Glutamatergic neuron (in vitro differentiated cells): ENCODE data around the gene ETV2. TPM values are rescaled to one million over a fixed set of nuclear protein-coding genes. Genes with fewer than 3 reads are reported as not detected.
A peak's percentile ranks its signal among the peaks of the same experiment; 100 is the strongest.

Experiments
- DNase-seq: peaks from one replicate; pipeline ENCODE4 v3.0.0; 2022
- H3K27ac Mint-ChIP-seq: one replicate; pipeline ENCODE4 v1.8.0; 2020; ENCODE audit warnings: mild to moderate bottlenecking, mixed read lengths, inconsistent platforms; ENCODE audit not compliant: unreplicated experiment
- H3K27me3 Mint-ChIP-seq: one replicate; pipeline ENCODE4 v1.8.0; 2020; ENCODE audit warnings: mild to moderate bottlenecking, moderate library complexity, mixed read lengths, inconsistent platforms; ENCODE audit not compliant: unreplicated experiment
- H3K36me3 Mint-ChIP-seq: one replicate; pipeline ENCODE4 v1.8.0; 2020; ENCODE audit warnings: mild to moderate bottlenecking, mixed read lengths, inconsistent platforms; ENCODE audit not compliant: unreplicated experiment
- H3K4me1 Mint-ChIP-seq: one replicate; pipeline ENCODE4 v1.8.0; 2020; ENCODE audit warnings: mild to moderate bottlenecking, low read depth, mixed read lengths, inconsistent platforms; ENCODE audit not compliant: unreplicated experiment
- H3K4me3 Mint-ChIP-seq: one replicate; pipeline ENCODE4 v1.8.0; 2020; ENCODE audit warnings: mild to moderate bottlenecking, mixed read lengths, inconsistent platforms; ENCODE audit not compliant: unreplicated experiment
- H3K9me3 Mint-ChIP-seq: one replicate; pipeline ENCODE4 v1.8.0; 2020; ENCODE audit warnings: mild to moderate bottlenecking, moderate library complexity, mixed read lengths, inconsistent platforms; ENCODE audit not compliant: unreplicated experiment
- total RNA-seq: library from RNA; stranded (reverse); fragmentation: NEBNext Ultra II Directional; extraction: Animal tissue kit (Norgen Biotek cat#: 25700); gene quantifications from one replicate; pipeline ENCODE4 v1.2.1, GENCODE V29; 2021; ENCODE audit not compliant: unreplicated experiment
- TF ChIP-seq, protein P1 (sequence below): fragments of 200-600 bp; sonication (generic); IDR thresholded peaks from one replicate; pipeline ENCODE4 v1.5.0; 2021; ENCODE audit not compliant: partially characterized antibody, unreplicated experiment

Gene ETV2
- total RNA-seq, 1 donor from 2014 or later, result 1.3 TPM

DNA sequence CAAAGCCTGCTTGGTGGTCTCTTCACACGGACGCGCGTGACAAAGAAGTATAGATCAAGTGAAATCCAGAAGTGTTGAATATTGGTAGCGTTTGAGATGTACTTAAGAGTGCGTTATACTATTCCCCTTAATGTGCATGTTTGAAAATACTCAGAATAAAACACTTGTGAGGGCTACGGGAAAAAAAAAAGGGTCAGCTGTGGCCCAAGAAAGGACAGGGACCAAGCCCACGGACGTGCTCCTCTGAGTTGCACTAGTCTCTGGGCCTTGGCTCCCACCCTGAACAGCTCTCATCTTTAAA is 13.3 kb upstream of the ETV2 start:
- Mint-ChIP-seq H3K9me3 (peaks cover 7% of the 10 kb centered on the region), H3K27me3 (peaks cover 9% of the 10 kb centered on the region), H3K27ac (peak overlapping the region; percentile 52), H3K4me1 (peaks cover 2% of the 10 kb centered on the region), H3K36me3 (no peaks in the 10 kb centered on the region), H3K4me3 (peak overlapping the region; percentile 98)
- TF ChIP-seq, protein P1, sequence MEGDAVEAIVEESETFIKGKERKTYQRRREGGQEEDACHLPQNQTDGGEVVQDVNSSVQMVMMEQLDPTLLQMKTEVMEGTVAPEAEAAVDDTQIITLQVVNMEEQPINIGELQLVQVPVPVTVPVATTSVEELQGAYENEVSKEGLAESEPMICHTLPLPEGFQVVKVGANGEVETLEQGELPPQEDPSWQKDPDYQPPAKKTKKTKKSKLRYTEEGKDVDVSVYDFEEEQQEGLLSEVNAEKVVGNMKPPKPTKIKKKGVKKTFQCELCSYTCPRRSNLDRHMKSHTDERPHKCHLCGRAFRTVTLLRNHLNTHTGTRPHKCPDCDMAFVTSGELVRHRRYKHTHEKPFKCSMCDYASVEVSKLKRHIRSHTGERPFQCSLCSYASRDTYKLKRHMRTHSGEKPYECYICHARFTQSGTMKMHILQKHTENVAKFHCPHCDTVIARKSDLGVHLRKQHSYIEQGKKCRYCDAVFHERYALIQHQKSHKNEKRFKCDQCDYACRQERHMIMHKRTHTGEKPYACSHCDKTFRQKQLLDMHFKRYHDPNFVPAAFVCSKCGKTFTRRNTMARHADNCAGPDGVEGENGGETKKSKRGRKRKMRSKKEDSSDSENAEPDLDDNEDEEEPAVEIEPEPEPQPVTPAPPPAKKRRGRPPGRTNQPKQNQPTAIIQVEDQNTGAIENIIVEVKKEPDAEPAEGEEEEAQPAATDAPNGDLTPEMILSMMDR, result no peak
- no peak for DNase-seq

DNA sequence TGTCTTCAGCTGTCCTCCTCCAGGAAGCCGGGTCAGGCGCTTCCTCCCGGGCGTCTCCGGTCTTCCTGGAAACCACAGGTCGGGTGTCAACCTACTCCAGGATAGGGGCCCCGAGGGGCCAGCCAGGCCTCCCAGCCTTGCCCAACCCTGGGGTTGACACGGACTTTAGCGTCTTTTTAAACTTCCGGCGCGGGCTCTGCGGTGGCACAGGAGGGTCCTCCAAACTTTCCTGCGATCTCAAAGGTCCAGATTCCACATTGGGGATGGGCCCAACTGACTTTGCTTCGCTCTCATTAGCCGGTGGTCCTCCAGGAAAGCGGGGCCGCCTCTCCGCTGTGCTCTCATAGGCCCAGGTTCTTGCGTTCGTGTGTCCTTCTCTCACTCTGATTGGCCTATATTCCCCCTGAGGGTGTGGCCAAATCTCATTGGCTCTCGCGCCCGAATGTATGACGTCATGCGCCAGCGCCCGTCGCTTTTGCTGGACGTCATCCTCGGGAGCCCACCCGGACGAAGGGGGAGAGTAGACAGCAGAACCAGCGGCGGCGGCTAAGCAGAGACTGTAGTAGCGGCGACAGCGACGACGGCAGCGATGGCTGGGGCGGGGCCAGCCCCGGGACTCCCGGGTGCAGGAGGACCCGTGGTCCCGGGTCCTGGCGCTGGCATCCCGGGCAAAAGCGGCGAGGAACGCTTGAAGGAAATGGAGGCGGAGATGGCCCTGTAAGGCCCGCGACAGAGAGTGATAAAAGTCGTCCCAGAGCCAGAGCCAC is 12.8 kb upstream of the ETV2 start, which contains the start of gene RBM42:
Gene RBM42 (plus strand): TSS at position 472 of the 767 bp plus-strand sequence. CDS start 118 bp downstream, at position 590.
- Mint-ChIP-seq H3K4me1 (peaks cover 2% of the 10 kb centered on the region), H3K9me3 (peaks cover 7% of the 10 kb centered on the region), H3K4me3 (peak within 1 kb of the TSS; percentile 98), H3K27ac (peak within 1 kb of the TSS; percentile 90), H3K27me3 (peaks cover 5% of the 10 kb centered on the region), H3K36me3 (no peaks in the 10 kb centered on the region)
- TF ChIP-seq, protein P1, result no peak
- peak; percentile 97 for DNase-seq

DNA sequence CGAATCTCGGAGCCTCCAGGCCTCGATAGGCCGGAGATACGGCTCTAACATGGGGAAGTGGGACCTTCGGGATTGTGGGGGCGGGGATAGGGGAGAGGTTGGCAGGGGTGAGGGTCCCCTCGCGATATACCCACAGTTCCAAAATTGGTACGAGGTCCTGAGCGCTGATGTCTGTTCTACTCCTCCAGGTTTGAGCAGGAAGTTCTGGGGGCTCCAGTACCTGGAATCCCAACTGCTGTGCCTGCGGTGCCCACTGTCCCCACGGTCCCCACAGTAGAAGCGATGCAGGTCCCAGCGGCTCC is 12.3 kb upstream of the ETV2 start:
- peaks cover 5% of the 10 kb centered on the region for H3K27me3 Mint-ChIP-seq
- no peaks in the 10 kb centered on the region for H3K36me3 Mint-ChIP-seq
- H3K9me3 Mint-ChIP-seq, result peaks cover 7% of the 10 kb centered on the region
- TF ChIP-seq, protein P1, result no peak
- no peak for DNase-seq
- H3K4me1 Mint-ChIP-seq, result peaks cover 2% of the 10 kb centered on the region
- H3K4me3 Mint-ChIP-seq, result peak overlapping the region; percentile 98
- no peak overlapping the region for H3K27ac Mint-ChIP-seq

DNA sequence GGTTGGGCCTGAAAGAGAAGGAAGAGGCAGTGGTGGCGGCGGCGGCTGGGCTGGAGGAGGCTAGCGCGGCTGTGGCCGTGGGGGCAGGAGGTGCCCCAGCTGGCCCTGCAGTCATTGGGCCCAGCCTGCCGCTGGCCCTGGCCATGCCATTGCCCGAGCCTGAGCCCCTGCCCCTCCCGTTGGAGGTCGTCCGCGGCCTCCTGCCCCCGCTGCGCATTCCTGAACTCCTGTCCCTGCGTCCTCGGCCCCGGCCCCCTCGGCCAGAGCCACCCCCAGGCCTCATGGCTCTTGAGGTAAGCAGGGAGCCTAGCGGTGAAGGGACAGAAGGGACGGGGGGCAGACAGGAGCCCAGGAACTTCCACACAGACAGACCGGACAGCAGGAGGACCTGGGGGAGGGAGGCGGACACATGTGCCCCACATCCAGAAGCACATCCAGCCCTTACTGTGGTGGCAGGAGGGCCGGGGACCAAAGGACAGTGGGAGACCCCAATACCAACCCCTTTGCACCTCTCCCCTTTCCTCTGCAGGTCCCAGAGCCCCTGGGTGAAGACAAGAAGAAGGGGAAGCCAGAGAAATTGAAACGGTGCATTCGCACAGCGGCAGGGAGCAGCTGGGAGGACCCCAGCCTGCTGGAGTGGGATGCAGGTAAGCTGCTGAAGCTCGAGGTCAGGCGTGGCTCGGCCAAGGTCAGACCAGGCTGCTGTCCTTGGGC is 7.7 kb upstream of the ETV2 start:
- no peak overlapping the region for H3K27ac Mint-ChIP-seq
- H3K9me3 Mint-ChIP-seq, result peaks cover 3% of the 10 kb centered on the region
- TF ChIP-seq, protein P1, result no peak
- peaks cover under 1% of the 10 kb centered on the region for H3K27me3 Mint-ChIP-seq
- H3K4me1 Mint-ChIP-seq, result peaks cover 2% of the 10 kb centered on the region
- DNase-seq, result no peak
- no peaks in the 10 kb centered on the region for H3K36me3 Mint-ChIP-seq
- H3K4me3 Mint-ChIP-seq, result no peak overlapping the region

DNA sequence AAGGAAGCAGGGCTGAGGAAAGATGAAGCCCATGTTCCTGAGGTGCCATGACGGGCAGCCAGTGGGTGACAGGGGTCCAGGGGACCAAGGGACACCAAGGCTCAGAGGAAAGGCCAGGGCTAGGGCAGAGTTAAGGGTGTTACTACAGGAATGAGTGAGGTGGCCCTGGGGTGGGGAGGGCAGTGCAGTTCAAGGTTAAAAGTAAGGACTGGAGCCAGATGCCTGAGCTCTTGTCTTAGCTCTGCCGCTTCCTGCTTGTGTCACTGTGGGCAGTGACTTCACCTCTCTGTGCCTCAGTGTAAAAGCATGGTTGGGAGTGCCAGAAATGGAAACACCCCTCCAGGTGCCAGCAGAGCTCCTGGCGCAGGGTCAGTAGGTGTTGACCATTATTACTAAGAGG is 4.9 kb upstream of the ETV2 start:
- no peaks in the 10 kb centered on the region for H3K36me3 Mint-ChIP-seq
- peaks cover 7% of the 10 kb centered on the region for H3K4me1 Mint-ChIP-seq
- DNase-seq, result no peak
- peaks cover 3% of the 10 kb centered on the region for H3K9me3 Mint-ChIP-seq
- no peak overlapping the region for H3K27ac Mint-ChIP-seq
- TF ChIP-seq, protein P1, result no peak
- H3K4me3 Mint-ChIP-seq, result no peak overlapping the region
- peaks cover 5% of the 10 kb centered on the region for H3K27me3 Mint-ChIP-seq
